ENCODE results near the gene LILRA5.
"Not testable (repeated sequence)": the region's sequence is repeated elsewhere in the genome, so short reads cannot be mapped to it uniquely, and the experiment has no call there.

Gene LILRA5

DNA sequence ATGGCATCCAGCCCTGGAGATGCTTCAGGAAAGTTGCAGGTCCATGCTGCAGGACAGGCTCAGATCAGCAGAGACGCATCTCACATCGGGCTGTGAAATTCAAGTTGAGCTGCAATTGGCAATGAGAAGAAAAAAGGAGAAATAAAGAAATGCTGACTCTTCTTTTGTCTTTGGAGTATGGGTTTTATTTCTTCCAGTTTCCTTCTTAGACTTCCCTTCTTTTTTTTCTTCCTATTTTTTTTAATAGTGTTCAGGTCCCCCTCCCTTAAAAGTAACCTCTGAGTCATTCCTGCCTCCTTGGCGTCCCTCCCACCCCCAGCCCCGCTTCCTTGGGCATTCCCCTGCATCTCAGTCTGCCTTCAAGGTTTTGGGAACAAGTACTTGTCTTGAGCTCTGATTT, 41.4 kb downstream of the LILRA5 start:
- DNase-seq = not testable (repeated sequence)

GRCh38 chr19:54271106-54271505, 41.9 kb downstream of the LILRA5 start:
- DNase-seq = no peak

- DNase-seq = no peak
These were observed 44.0 kb downstream of the LILRA5 start for GRCh38 chr19:54268936-54269335.

- DNase-seq = peak; percentile 82
These were observed 46.8 kb downstream of the LILRA5 start for GRCh38 chr19:54266133-54266532.

GRCh38 chr19:54262470-54262869, 50.5 kb downstream of the LILRA5 start:
- no peak for DNase-seq

GRCh38 chr19:54262066-54262465, 50.9 kb downstream of the LILRA5 start:
- no peak for DNase-seq

- no peak for DNase-seq
These were observed 55.9 kb downstream of the LILRA5 start, which contains the start of gene LILRB5 for GRCh38 chr19:54257116-54257480. LILRB5 (minus strand) TSS chr19:54257273; CDS start chr19:54257193, 80 bp downstream.

Measured in OCI-M1 (cell line).